ENCODE results near the gene ADRA2C.

Gene ADRA2C

DNA sequence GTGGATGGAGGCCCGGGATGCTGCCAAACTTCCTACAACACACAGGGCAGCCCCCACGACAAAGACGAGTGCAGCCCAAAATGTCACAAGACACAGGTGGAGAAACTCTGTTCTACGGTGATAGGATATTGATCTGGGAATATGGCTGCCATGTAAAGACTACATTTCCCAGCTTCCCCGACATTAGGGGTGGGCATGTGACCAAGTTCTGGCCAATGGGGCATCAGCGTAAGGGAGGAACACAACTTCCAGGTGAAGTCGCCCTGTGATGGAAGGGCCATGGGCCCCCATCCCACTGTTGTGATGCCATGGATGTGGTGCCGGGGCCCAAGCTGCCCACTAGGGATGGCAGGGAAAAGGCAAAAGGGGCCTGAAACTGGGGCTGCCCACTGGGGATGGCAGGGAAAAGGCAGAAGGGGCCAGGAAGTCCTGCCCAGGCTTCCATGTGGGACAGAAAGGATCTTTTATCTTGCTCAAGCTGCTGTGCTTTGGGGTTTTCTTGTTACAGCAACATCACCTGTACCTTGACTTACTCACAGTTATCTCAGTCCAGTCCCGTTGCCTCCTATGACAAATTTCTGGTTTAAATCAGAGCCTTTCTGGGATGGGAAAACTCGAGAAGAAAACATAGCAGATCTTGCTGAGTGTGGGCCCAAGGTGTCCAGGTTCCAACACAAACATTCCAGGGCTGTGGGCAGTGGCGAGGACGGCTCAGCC is 9.7 kb upstream of the ADRA2C start:
- DNase-seq (ENCODE audit: extremely low read depth in 1 of 2, low read depth in 1 of 2), result no peak

DNA sequence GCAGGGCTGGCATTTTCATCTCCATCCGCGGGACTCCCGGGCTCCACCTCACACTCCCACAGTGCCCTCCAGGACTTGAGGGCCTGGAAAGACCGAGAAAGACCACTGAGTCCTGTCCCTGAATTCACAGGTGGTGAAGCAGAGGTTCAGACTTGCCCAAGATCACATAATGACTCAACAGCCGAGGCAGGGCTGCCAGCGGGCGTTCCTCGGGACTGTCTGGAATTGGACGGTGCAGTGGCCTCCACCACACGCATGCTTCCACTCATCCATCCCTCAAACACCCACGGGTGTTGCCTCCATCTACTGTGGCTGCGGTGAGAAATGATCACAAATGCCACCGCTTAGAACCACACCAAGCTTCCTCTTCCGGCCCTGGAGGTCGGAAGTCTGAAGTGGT is 6.9 kb upstream of the ADRA2C start:
- no peak for DNase-seq (ENCODE audit: extremely low read depth in 1 of 2, low read depth in 1 of 2)

DNA sequence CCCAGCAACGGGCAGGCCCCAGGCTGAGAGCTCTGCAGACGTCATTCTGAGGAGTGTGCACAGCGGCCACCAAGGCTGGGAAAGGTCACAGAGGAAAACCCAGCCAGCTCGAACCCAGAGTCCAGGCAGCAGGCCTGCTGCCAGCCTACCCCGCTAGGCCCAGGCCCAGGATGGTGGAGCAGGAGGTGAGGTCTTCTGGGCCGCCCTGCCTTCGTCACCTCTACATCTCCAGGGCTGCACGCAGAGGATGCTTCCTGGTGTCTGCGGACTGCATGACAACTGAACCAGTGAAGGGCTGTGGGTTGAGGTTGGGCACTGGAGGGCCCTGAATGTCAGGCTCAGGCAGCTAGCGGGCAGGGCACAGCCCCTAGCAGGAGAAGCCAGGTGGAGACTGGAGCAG is 5.8 kb upstream of the ADRA2C start:
- DNase-seq (ENCODE audit: extremely low read depth in 1 of 2, low read depth in 1 of 2), result no peak

DNA sequence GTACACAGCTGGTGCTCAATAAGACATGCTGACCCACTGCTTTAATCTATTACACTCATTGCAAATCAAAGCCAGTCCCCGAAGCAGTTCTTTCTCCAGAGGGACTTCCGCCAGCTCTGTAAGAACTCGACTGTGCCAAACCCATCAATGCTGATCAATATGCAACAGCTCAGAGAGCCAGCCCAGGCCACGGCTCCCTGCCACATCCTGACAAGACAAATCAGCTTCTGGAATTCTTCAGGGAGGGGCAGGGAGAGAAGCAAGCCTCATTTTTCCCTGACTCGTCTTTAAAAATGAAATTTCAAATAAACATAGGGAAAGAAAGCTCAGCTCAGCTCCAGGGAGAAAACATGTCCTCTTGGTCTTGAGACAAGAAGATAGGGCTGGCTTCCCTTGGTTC is 5.3 kb upstream of the ADRA2C start:
- no peak for DNase-seq (ENCODE audit: extremely low read depth in 1 of 2, low read depth in 1 of 2)

DNA sequence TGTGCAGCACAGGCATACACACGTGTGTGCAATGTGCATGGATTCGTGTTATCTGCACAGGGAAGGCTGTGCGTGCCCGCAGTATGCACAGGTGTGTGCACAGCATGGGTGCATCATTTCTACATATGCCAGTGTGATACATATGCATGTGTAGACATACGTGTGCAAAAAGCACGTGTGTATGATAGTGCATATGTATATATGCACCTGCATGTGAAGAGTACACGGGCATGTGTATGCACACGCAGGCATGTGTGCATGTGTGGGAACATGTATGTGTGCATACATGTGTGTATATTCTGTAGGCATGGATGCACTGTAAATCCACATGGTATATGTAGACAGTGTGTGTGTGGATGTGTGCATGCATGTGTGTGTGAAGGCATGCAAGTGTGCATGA is 3.9 kb upstream of the ADRA2C start:
- no peak for DNase-seq (ENCODE audit: extremely low read depth in 1 of 2, low read depth in 1 of 2)

DNA sequence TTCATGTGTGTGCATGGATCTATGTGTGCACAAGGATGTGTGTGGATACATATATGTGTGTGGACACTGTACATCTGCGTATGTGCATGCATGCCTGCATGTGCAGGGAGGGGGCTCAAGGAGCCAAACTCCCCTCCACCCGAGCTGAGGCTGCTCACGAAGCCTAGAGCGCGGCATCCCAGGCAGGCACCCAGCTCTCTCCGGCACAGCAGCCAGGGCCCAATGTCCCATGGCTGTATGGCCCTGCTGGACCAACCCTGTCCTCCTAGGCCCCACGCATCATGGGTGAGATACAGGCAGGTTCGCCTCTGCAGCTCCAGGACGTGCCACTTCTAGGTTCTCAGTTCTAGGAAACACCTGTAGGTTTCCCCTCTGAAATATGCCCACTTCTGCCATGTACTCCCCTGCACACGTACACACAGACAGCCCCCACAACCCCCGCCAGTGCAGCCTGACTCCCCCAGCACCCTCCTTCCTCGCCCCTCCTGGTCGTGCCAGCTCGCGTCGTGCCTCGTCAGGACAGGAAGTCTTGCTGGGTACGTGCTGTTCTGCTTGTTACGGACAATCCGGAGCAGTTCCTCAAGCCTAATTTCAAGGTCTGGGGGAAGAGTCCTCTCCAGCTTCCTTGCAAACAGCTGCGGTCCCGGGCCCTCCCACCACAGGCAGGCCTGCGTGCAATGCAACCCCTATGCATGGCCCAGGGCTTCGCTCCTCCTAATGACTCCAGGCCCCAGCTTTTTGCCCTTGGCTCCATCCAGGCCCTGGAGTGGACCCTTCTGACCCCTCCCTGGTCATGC is 3.2 kb upstream of the ADRA2C start:
- no peak for DNase-seq (ENCODE audit: extremely low read depth in 1 of 2, low read depth in 1 of 2)

DNA sequence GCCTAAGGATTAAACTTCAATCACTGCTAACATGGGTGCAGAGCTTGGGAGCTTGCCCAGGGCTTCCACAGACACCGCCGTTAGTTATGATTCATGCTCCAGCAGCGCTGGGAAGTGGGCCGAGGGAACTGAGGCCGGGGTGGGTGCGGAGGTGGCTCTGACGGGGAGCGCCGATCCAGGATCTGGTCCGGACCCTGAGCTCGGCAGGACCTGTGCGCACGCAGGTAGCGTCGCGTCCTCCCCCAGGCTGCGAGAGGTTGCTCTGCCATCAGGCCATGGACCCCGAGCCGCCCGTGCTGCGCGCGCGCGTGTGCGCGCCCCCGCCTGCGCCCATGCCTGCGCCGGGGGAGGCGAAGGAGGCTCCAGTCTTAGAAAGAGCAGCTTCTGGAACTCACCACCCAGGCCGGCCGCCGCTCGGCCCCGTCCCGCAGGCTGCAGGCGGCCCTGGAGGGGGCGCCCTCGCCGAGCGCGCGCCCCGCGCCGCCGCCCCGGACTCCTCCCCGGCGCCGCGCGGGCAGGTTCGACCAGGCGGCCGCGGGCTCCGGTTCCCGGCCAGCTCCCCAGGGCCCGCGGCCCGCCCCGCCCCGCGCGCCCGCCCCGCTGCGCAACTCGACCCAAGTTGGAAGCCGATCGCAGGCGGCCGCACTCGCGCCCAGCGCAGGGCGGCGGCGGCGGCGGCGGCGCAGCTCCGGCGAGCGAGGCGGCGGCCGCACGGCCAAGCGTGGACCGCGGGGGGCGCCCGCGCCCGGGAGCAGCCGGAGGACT is 732 bp upstream of the ADRA2C start:
- no peak for DNase-seq (ENCODE audit: extremely low read depth in 1 of 2, low read depth in 1 of 2)

DNA sequence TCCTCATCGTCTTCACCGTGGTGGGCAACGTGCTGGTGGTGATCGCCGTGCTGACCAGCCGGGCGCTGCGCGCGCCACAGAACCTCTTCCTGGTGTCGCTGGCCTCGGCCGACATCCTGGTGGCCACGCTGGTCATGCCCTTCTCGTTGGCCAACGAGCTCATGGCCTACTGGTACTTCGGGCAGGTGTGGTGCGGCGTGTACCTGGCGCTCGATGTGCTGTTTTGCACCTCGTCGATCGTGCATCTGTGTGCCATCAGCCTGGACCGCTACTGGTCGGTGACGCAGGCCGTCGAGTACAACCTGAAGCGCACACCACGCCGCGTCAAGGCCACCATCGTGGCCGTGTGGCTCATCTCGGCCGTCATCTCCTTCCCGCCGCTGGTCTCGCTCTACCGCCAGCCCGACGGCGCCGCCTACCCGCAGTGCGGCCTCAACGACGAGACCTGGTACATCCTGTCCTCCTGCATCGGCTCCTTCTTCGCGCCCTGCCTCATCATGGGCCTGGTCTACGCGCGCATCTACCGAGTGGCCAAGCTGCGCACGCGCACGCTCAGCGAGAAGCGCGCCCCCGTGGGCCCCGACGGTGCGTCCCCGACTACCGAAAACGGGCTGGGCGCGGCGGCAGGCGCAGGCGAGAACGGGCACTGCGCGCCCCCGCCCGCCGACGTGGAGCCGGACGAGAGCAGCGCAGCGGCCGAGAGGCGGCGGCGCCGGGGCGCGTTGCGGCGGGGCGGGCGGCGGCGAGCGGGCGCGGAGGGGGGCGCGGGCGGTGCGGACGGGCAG is 792 bp downstream of the ADRA2C start:
- no peak for DNase-seq (ENCODE audit: extremely low read depth in 1 of 2, low read depth in 1 of 2)

DNA sequence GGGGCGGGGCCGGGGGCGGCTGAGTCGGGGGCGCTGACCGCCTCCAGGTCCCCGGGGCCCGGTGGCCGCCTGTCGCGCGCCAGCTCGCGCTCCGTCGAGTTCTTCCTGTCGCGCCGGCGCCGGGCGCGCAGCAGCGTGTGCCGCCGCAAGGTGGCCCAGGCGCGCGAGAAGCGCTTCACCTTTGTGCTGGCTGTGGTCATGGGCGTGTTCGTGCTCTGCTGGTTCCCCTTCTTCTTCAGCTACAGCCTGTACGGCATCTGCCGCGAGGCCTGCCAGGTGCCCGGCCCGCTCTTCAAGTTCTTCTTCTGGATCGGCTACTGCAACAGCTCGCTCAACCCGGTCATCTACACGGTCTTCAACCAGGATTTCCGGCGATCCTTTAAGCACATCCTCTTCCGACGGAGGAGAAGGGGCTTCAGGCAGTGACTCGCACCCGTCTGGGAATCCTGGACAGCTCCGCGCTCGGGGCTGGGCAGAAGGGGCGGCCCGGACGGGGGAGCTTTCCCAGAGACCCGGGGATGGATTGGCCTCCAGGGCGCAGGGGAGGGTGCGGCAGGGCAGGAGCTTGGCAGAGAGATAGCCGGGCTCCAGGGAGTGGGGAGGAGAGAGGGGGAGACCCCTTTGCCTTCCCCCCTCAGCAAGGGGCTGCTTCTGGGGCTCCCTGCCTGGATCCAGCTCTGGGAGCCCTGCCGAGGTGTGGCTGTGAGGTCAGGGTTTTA is 1.5 kb downstream of the ADRA2C start:
- DNase-seq (ENCODE audit: extremely low read depth in 1 of 2, low read depth in 1 of 2), result no peak

DNA sequence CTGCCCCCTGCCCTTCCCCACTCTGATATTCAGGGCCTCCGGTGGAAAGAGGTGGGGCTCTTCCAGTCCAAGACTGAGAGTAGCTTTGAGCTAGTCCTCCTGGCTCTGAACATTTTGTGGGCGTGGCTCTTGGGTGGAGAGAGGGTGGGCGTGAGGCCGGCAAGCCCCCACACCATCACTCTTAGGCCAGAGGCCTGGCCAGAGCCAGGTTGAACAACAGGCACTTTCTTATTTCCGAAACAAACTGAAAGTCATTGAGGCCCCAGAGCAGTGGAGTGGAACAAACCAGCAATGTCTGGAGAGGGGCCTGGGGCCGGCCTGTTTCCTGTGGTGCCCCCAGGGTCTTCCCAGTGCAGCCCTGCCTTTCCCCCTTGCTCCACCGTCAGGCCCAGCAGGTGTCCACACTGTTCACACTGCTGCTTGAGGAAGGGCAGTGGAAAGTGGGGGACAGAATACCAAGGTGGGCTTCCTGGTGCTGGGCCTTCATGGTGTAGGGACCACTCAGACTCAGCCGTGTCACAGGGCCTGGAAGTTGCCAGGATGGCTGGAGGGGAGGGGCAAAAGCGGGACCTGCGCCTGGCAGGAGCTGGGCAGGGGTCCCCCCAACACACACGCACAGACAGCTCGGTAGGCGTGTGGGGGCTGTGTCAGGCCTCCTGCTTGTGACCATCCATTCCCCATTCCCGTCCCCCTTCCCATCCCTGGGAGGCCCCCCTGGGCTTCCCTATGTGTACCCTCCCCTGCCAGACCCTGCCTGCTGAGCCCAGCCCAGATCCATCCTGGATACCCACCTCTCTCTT is 2.9 kb downstream of the ADRA2C start:
- DNase-seq (ENCODE audit: extremely low read depth in 1 of 2, low read depth in 1 of 2), result no peak

DNA sequence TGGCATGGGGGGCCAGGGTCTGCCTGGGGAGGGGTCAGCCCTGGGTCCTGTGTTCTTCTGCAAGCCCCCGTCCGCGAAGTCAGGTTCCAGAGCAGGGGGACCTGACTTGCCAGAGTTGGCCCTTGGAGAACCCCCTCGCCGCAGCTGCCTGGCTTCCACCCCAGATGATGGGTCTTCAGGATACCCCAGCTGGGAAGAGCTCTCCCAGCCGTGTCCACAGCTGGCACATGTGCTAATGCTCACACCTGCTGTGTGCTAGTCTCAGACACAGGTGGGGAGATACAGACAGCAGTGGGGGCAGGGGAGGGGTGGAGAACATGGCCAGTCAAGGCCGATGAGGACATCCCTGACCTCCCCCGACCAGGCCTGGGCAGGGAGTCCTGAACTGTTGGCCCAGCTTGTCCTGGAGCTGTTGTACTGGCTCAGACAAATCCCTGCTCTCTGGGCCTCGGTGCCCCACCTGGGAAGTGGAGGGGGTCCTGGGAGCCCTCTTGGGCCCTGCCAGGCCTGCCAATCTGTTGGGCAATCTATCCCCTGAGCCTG is 3.5 kb downstream of the ADRA2C start:
- no peak for DNase-seq (ENCODE audit: extremely low read depth in 1 of 2, low read depth in 1 of 2)

DNA sequence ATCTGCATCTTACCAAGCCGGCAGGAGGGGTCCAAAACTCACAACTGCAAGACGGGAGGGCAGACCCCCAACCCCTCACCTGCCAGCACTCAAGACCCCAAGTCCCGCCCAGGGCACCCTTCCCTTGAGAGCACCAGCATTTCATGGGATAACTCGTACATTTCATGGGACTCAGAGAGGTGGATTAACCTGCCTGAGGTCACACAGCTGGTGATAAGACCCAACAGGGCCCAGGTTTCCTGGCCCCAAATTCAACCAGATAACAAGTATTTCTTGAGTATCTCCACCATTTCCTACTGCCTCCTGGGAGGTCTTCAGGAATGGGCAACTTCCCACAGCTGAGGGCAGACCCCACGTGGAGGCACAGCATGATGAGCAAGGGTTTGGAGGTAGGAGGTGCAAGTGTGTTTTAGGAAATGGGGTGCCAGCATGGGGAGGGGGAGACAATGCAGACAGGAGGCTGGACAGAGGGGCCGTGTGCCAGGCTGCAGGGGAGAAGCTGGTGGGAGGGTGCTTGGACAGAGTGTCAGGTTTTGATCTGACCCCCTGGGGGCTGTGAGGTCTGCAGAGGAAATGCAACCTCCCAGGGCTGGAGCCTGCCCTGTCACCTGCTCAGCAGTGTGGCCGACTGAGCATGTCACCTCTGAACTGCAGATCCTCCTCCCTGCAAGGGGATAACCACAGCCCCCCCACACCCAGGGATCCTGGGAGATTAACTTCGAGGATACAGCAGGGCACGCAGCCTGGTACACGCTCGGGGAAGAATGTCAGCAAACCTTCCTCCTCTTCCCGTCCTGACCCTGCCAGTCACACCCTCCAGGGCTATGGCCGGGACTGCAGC is 4.4 kb downstream of the ADRA2C start:
- no peak for DNase-seq (ENCODE audit: extremely low read depth in 1 of 2, low read depth in 1 of 2)

DNA sequence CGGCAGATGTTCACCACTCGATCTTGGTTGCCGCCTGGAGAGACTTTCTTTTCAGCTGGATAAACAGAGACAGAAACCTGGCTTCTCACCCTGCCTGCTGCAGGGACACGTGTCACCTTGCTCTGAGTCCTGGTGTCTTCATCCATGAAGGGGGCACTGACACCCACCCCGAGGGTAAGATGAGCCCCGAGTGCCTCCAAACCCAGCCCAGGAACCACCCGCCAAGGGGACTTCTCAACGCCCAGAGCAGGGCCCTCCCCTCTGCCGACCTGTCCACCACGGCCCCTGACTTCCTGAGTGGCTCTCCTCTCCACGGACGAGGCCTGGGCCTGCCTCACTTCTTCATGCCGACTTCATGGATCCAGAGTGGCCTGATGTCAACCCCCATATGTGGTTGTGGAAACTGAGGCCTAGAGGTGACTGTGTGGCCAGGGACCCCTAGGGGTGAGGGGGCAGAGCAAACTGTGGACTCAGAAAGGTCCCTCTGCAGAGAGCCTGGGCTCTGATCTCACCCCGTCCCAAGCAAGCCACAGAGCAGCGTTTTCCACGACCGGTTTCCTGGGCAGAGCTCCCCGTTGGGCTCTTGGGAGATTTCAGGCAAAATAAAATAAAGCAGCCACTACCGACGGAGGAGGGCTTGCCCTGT is 5.1 kb downstream of the ADRA2C start:
- DNase-seq (ENCODE audit: extremely low read depth in 1 of 2, low read depth in 1 of 2), result no peak

DNA sequence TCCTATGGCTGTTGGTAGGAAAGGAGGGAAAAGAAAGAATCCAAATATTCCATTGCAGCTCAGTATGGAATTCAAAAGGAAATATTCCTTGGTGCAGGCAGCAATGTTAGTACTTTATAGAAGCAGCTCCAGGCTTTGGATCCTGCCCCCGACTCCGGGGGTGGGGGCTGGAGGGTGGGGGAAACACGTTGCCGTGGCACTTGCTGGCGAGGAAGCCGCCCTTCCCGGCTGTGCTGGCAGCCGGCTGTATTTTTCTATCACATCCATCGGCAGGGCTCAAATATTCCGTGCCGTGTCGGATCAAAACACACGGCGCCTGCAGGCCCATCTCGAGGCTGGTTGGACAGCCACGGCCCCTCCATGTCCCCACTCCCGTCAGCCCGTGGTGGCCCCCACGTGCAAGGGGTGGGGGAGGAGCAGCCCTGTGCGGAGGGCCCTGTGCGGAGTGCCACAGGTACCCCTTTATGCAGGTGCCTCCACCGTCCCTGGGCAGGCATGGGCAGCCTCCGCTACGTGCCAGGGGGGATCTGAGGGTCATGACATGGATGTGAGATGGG is 5.8 kb downstream of the ADRA2C start:
- DNase-seq (ENCODE audit: extremely low read depth in 1 of 2, low read depth in 1 of 2), result no peak

DNA sequence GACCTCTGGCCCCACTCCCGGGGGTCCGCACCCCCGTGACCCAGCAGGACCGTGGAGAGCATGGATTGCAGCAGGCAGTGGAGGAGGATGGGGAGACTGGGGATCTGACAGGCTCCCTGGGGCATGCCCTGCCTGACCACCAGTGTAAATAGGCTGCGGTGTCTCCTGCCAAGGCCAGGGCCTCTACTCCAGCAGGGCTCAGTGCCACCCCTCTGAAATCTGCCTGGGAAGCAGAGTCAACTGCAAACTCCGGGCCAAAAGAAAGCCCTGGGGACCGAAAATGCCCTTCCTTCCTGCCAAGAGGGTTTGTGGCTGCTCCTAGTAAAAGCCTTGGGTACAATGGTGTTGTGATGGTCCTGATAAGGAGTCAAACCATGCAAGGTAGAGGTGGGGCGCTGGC is 6.4 kb downstream of the ADRA2C start:
- no peak for DNase-seq (ENCODE audit: extremely low read depth in 1 of 2, low read depth in 1 of 2)

DNA sequence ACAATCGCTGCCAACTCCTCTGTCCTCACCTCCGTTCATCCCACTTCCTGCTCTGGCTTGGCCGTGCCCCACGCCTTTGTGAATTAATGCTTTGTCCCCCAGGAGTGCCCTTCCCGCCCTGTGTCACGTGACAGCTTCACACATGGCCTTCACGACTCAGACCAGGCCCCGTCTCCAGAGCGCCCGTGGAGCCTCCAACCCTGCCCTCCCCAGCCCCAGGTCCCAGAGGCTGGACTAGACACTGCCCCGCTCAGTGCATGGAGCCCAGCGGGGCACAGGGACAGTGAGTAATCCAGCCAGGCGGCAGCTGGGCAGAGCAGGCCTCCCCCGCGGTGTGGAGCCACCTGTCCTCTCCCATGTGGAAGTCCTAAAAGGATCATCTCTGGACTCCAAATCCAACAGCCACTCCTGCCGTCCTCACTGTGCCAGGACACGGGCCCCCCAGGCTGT is 7.4 kb downstream of the ADRA2C start:
- no peak for DNase-seq (ENCODE audit: extremely low read depth in 1 of 2, low read depth in 1 of 2)

DNA sequence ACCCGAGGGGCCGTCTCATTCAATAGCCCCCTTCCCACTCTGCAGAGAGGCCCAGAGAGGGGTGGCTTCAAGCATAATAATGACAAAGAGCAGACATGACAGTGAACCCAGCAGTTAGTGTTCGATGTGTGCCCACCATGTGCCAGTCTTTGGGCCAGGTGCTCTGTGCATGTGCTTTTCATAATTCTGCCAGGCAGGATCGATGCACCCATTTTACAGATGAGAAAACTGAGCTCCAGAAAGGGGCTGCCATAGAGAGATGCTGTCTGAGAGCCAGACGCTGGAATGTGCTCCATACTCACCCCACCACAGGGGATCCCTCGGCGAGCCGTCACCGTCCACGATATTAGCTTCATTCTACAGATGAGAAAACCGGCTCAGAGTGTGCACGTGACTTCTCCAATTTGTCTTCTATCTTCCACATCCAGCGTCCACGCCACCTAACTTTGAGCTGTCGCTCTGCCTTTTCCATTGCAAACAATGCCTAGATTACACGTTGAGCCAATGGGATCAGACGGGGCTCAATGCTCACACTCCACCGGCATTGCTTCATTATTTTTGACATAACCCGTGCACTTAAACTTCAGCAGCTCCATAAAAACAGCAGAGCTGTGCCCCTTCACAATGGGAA is 8.2 kb downstream of the ADRA2C start:
- no peak for DNase-seq (ENCODE audit: extremely low read depth in 1 of 2, low read depth in 1 of 2)
